Natural killer cell (primary cell): ENCODE results near the gene ARHGAP24. TPM values are rescaled to one million over a fixed set of nuclear protein-coding genes. Genes with fewer than 3 reads are reported as not detected.

ENCODE experiments used
- ATAC-seq, 3 donors: fragments of 150-1000 bp in 2 of 3; fragments of 200-7000 bp in 1 of 3; cut with Tn5 transposase; 1 replicate in 1 of 3; 2 replicates in 2 of 3; pipeline ENCODE4 v1.10.0; 2021; ENCODE audit warnings: mild to moderate bottlenecking in 2 of 3, moderate library complexity in 2 of 3
- DNase-seq, 2 donors: peaks; one replicate each; pipeline versions ENCODE4 v3.0.0 to v3.0.0-alpha.2; 2013 to 2021; ENCODE audit warnings: mixed read lengths in 1 of 2
- H3K27ac ChIP-seq: one replicate; pipeline ENCODE4 v1.5.1; 2013; ENCODE audit warnings: mild to moderate bottlenecking, low read length
- H3K27me3 ChIP-seq: one replicate; pipeline ENCODE4 v1.6.1; 2013; ENCODE audit warnings: low read length; ENCODE audit not compliant: control insufficient read depth, insufficient read depth
- H3K36me3 ChIP-seq: one replicate; pipeline ENCODE4 v1.6.1; 2013; ENCODE audit warnings: low read length; ENCODE audit not compliant: control insufficient read depth, insufficient read depth
- H3K4me1 ChIP-seq: one replicate; pipeline ENCODE4 v1.6.1; 2013; ENCODE audit warnings: low read length; ENCODE audit not compliant: control insufficient read depth, insufficient read depth
- H3K4me3 ChIP-seq: one replicate; pipeline ENCODE4 v1.5.1; 2013; ENCODE audit warnings: low read length
- H3K9me3 ChIP-seq: one replicate; pipeline ENCODE4 v1.6.1; 2013; ENCODE audit warnings: low read length; ENCODE audit not compliant: control insufficient read depth, insufficient read depth
- H3K27ac Mint-ChIP-seq, 2 donors: one replicate each; pipeline ENCODE4 v1.8.0; 2022; ENCODE audit warnings: mild to moderate bottlenecking in 2 of 2, mixed read lengths in 2 of 2, moderate library complexity in 1 of 2
- H3K27me3 Mint-ChIP-seq, 2 donors: one replicate each; pipeline ENCODE4 v1.8.0; 2022; ENCODE audit warnings: low read depth in 2 of 2, mixed read lengths in 2 of 2
- H3K36me3 Mint-ChIP-seq: one replicate; pipeline ENCODE4 v1.8.0; 2022; ENCODE audit warnings: mixed read lengths
- H3K4me1 Mint-ChIP-seq, 2 donors: one replicate each; pipeline ENCODE4 v1.8.0; 2022; ENCODE audit warnings: mixed read lengths in 2 of 2
- H3K4me3 Mint-ChIP-seq: one replicate; pipeline ENCODE4 v1.8.0; 2022; ENCODE audit warnings: mild to moderate bottlenecking, moderate library complexity, mixed read lengths
- H3K9me3 Mint-ChIP-seq, 2 donors: one replicate each; pipeline ENCODE4 v1.8.0; 2022; ENCODE audit warnings: mixed read lengths in 2 of 2
- WGBS: methylation state at CpG from one replicate; pipeline ENCODE4 v1.1.7; 2013; ENCODE audit warnings: missing lambda C conversion rate; ENCODE audit not compliant: insufficient coverage; 5-methylcytosine and 5-hydroxymethylcytosine counted together
- intact Hi-C: fragments of 100-400 bp; cut with micrococcal nuclease; formaldehyde crosslinking; loops from one replicate; pipeline ENCODE4 v1.14.2; 2022
- total RNA-seq, 4 donors: library from RNA; stranded (reverse); fragments of 120-200 nt in 1 of 4; gene quantifications; one replicate each; pipeline versions ENCODE4 v1.2.3 to v1.2.4, GENCODE V29; 2013 to 2022
- TF ChIP-seq, protein P1 (sequence below): fragments of 200-600 bp; IDR thresholded peaks from one replicate; pipeline ENCODE4 v1.8.0; 2022; ENCODE audit warnings: antibody characterized with exemption

ARHGAP24 gene
- total RNA-seq, 3 donors from 2014 or later (not counting 1 experiment from before 2014, with no cell fraction given) = 1.7 to 3.6 (median 1.7) TPM

GRCh38 chr4:85778632-85779131 is 303.7 kb downstream of the ARHGAP24 start:
- no peaks in the 10 kb centered on the region for H3K27me3 Mint-ChIP-seq
- H3K4me3 Mint-ChIP-seq = no peak overlapping the region
- H3K27ac Mint-ChIP-seq = no peak overlapping the region
- Histone ChIP-seq H3K27me3 (no peaks in the 10 kb centered on the region), H3K36me3 (no peaks in the 10 kb centered on the region), H3K4me3 (peak overlapping the region; percentile 10), H3K4me1 (no peaks in the 10 kb centered on the region), H3K9me3 (no peaks in the 10 kb centered on the region), H3K27ac (peak overlapping the region; percentile 14)
- DNase-seq = no peak
- intact Hi-C loops = no loop called here
- 62% methylated on average over 3 of the region's 3 CpGs for WGBS
- H3K36me3 Mint-ChIP-seq = no peaks in the 10 kb centered on the region
- H3K9me3 Mint-ChIP-seq = peaks cover 9 to 12% of the 10 kb centered on the region in 2 donors
- no peaks in the 10 kb centered on the region for H3K4me1 Mint-ChIP-seq
- TF ChIP-seq, protein P1, sequence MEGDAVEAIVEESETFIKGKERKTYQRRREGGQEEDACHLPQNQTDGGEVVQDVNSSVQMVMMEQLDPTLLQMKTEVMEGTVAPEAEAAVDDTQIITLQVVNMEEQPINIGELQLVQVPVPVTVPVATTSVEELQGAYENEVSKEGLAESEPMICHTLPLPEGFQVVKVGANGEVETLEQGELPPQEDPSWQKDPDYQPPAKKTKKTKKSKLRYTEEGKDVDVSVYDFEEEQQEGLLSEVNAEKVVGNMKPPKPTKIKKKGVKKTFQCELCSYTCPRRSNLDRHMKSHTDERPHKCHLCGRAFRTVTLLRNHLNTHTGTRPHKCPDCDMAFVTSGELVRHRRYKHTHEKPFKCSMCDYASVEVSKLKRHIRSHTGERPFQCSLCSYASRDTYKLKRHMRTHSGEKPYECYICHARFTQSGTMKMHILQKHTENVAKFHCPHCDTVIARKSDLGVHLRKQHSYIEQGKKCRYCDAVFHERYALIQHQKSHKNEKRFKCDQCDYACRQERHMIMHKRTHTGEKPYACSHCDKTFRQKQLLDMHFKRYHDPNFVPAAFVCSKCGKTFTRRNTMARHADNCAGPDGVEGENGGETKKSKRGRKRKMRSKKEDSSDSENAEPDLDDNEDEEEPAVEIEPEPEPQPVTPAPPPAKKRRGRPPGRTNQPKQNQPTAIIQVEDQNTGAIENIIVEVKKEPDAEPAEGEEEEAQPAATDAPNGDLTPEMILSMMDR = no peak
- ATAC-seq = no peak

- no peaks in the 10 kb centered on the region for H3K4me1 Mint-ChIP-seq
- Histone ChIP-seq H3K4me1 (no peaks in the 10 kb centered on the region), H3K36me3 (no peaks in the 10 kb centered on the region), H3K27ac (no peak overlapping the region), H3K4me3 (no peak overlapping the region), H3K9me3 (no peaks in the 10 kb centered on the region), H3K27me3 (no peaks in the 10 kb centered on the region)
- intact Hi-C loops = no loop called here
- H3K36me3 Mint-ChIP-seq = no peaks in the 10 kb centered on the region
- H3K9me3 Mint-ChIP-seq = peaks cover 9 to 16% of the 10 kb centered on the region in 2 donors
- no peak overlapping the region for H3K4me3 Mint-ChIP-seq
- DNase-seq = no peak
- no peak for ATAC-seq
- H3K27me3 Mint-ChIP-seq = no peaks in the 10 kb centered on the region
- H3K27ac Mint-ChIP-seq = no peak overlapping the region
- TF ChIP-seq, protein P1 = no peak
Observed at GRCh38 chr4:85779165-85779564, 304.2 kb downstream of the ARHGAP24 start.

DNA sequence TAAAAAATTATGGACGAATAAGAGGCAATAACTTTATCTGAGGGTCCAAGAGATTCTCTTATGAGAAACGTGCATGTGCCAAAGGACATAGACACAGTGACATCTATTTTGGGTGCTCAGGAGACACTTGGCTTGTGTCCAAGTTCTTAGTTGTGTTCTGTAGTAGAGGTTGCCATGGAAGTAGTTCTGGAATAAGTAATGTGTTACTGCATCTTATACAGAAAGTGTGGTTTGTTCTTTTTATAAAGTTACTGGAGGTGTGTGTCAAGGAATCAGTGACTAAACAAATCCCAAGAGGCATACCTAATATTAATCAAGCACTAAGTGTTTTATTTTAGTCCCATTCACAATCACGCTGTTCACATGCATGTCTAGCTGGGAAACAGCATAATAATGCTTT is 305.7 kb downstream of the ARHGAP24 start:
- Histone ChIP-seq H3K27me3 (no peaks in the 10 kb centered on the region), H3K36me3 (no peaks in the 10 kb centered on the region), H3K9me3 (no peaks in the 10 kb centered on the region), H3K4me1 (no peaks in the 10 kb centered on the region), H3K4me3 (no peak overlapping the region), H3K27ac (no peak overlapping the region)
- Mint-ChIP-seq H3K27ac (no peak overlapping the region), H3K9me3 (peaks cover 7 to 14% of the 10 kb centered on the region in 2 donors), H3K4me1 (no peaks in the 10 kb centered on the region), H3K36me3 (no peaks in the 10 kb centered on the region), H3K4me3 (no peak overlapping the region), H3K27me3 (no peaks in the 10 kb centered on the region)
- ATAC-seq (no peak), DNase-seq (no peak)
- intact Hi-C loops = no loop called here
- TF ChIP-seq, protein P1 = no peak
- 76% methylated on average over 3 of the region's 3 CpGs for WGBS

- H3K9me3 Mint-ChIP-seq = peaks cover 3 to 10% of the 10 kb centered on the region in 2 donors
- TF ChIP-seq, protein P1 = no peak
- Histone ChIP-seq H3K27ac (no peak overlapping the region), H3K9me3 (no peaks in the 10 kb centered on the region), H3K36me3 (no peaks in the 10 kb centered on the region), H3K27me3 (no peaks in the 10 kb centered on the region), H3K4me1 (no peaks in the 10 kb centered on the region), H3K4me3 (no peak overlapping the region)
- no peak overlapping the region for H3K27ac Mint-ChIP-seq
- no peaks in the 10 kb centered on the region for H3K36me3 Mint-ChIP-seq
- WGBS = 83% methylated on average over 2 of the region's 2 CpGs
- ATAC-seq = no peak
- H3K27me3 Mint-ChIP-seq = no peaks in the 10 kb centered on the region
- no peak overlapping the region for H3K4me3 Mint-ChIP-seq
- intact Hi-C loops = no loop called here
- no peaks in the 10 kb centered on the region for H3K4me1 Mint-ChIP-seq
- DNase-seq = no peak
Observed at GRCh38 chr4:85783483-85783882, 308.5 kb downstream of the ARHGAP24 start.
